ENCODE measurements around the gene SYTL2. TPM values are rescaled to one million over a fixed set of nuclear protein-coding genes. Genes with fewer than 3 reads are reported as not detected.

Gene SYTL2
- polyA plus RNA-seq, 1 experiment: 43.5 TPM

DNA sequence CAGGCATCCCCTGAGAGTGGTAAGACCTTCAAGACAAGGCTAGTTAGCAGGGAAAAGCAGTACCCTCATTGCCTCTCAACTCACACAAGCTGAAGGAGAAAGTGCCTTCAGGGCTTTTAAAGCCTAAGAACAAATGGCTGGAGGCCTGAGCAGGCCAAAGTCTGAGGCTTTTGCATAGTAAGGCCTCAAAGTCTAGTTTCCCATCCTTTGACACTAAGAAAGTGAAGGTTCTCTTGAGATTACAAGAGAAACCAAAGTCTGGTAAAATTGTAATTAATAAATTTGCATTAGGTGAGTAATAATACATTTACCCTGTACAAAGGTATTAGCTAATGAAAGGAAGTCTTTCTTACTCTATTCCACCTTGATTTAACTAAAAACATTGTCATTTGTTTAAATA is 78.0 kb downstream of the SYTL2 start:
- no peak for DNase-seq (ENCODE audit: low read depth)
- Histone ChIP-seq H3K27me3 (ENCODE audit: control insufficient read depth, insufficient read depth, low read length) (no peaks in the 10 kb centered on the region), H3K4me3 (ENCODE audit: low read depth, low read length) (no peak overlapping the region), H3K36me3 (ENCODE audit: control insufficient read depth, insufficient read depth, low read length) (no peaks in the 10 kb centered on the region)
- CTCF ChIA-PET: no interaction called here
- POLR2A ChIA-PET: no interaction called here
- TF ChIP-seq, protein P1, sequence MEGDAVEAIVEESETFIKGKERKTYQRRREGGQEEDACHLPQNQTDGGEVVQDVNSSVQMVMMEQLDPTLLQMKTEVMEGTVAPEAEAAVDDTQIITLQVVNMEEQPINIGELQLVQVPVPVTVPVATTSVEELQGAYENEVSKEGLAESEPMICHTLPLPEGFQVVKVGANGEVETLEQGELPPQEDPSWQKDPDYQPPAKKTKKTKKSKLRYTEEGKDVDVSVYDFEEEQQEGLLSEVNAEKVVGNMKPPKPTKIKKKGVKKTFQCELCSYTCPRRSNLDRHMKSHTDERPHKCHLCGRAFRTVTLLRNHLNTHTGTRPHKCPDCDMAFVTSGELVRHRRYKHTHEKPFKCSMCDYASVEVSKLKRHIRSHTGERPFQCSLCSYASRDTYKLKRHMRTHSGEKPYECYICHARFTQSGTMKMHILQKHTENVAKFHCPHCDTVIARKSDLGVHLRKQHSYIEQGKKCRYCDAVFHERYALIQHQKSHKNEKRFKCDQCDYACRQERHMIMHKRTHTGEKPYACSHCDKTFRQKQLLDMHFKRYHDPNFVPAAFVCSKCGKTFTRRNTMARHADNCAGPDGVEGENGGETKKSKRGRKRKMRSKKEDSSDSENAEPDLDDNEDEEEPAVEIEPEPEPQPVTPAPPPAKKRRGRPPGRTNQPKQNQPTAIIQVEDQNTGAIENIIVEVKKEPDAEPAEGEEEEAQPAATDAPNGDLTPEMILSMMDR (IDR thresholded peaks at IDR 0.05; ENCODE audit: insufficient read depth, low read depth, low read length): no peak

DNA sequence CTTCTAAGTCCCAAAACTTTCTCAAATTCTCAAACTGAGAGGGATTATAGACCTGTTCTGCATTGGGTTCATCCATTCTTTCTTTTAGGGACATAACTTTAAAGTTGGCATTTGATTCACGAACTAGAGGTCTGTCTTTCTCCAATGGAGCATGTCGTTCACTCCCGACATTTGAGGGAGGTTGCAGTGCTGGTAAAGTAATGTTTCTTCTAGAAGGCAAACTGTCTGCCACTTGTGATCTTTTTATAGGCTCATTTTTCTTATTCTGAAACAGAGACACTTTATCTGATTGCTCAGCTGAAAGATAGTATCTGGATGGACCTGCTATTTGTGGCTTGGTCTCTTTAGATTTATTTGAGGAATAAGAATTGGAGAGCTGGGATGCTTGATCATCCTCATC is 84.6 kb downstream of the SYTL2 start:
- CTCF ChIA-PET: interaction anchor here (0.9 to 1.4 kb wide), 2 partner anchors 20 to 83 kb away, joined by 3 to 5 read pairs; no protein-coding TSS in a partner anchor
- POLR2A ChIA-PET: no interaction called here
- H3K36me3 ChIP-seq (ENCODE audit: control insufficient read depth, insufficient read depth, low read length): no peaks in the 10 kb centered on the region
- no peak overlapping the region for H3K4me3 ChIP-seq (ENCODE audit: low read depth, low read length)
- TF ChIP-seq, protein P1 (IDR thresholded peaks at IDR 0.05; ENCODE audit: insufficient read depth, low read depth, low read length): no peak
- no peaks in the 10 kb centered on the region for H3K27me3 ChIP-seq (ENCODE audit: control insufficient read depth, insufficient read depth, low read length)
- no peak for DNase-seq (ENCODE audit: low read depth)

DNA sequence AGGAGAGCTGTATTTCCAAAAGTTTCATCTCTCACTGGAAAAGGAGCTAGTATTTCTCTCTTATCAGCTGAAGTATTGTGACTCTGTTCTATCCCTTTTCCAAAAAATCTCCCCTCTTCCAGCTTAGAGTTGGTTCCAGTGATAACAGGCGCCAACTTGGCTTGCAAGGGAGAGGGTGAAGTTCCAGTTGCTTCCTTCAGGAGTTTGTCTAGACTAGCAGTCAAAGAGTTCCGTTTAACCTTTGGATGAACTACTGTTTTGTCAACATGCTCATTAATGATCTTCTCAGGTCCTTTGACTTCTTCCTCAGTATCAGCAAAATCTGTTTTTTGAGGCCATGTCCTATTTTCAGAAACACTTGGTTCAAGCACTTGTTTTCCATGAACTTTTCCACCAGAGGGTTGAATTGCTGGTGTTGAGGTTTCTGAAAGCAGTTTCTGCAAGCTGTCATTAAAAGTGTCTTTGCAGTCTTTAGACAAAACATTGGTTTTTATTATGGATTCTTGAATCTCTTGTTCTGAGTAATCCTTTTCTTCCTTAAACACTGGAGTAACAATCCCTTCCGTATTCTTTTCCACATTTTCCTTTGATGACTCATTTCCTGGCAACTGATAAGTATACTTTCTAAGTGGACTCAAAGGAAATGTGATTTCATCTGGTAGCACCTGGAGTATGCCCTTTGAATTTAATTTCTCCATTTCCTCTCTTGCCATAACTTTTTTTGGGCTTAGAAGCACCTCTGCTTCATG is 85.3 kb downstream of the SYTL2 start:
- POLR2A ChIA-PET: no interaction called here
- CTCF ChIA-PET: interaction anchor here (0.9 to 1.4 kb wide), 2 partner anchors 21 to 84 kb away, joined by 3 to 5 read pairs; no protein-coding TSS in a partner anchor
- Histone ChIP-seq H3K27me3 (ENCODE audit: control insufficient read depth, insufficient read depth, low read length) (no peaks in the 10 kb centered on the region), H3K36me3 (ENCODE audit: control insufficient read depth, insufficient read depth, low read length) (no peaks in the 10 kb centered on the region), H3K4me3 (ENCODE audit: low read depth, low read length) (no peak overlapping the region)
- DNase-seq (ENCODE audit: low read depth): peak; percentile 83
- TF ChIP-seq, protein P1 (IDR thresholded peaks at IDR 0.05; ENCODE audit: insufficient read depth, low read depth, low read length): no peak

DNA sequence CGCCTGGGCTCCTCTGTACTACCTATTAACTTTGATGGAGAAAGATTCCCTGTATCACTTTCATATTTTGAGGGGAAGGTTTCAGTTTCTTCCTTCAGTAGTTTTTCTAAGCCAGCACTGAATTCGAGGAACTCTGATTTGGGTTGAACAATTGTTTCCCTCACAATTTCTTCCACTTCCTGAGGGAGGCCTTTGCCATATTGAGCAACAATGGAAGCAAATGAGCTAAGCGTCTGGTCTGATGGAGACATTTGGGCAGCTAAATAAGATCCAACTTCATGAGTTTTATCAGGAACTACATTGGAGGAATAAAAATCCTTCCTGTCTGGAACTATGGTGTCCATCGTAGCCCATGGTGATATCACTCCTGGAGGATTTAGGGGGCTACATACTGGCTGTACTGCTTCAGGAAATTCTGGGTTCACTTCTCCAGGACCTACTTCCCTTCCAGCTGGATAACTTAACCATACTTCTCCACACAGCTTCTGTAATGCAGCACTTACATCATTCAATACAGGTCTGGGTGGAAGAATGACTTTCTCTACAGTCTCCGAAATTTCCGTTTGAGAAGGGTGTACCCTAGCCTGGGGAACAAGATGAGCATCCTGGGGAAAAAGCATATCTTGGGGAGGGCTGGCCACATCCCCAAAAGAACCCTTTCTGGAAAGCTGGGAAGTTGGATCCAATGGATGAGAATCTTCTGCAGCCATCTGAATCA is 86.0 kb downstream of the SYTL2 start:
- no peaks in the 10 kb centered on the region for H3K27me3 ChIP-seq (ENCODE audit: control insufficient read depth, insufficient read depth, low read length)
- no peaks in the 10 kb centered on the region for H3K36me3 ChIP-seq (ENCODE audit: control insufficient read depth, insufficient read depth, low read length)
- DNase-seq (ENCODE audit: low read depth): no peak
- POLR2A ChIA-PET: no interaction called here
- no peak overlapping the region for H3K4me3 ChIP-seq (ENCODE audit: low read depth, low read length)
- TF ChIP-seq, protein P1 (IDR thresholded peaks at IDR 0.05; ENCODE audit: insufficient read depth, low read depth, low read length): no peak
- CTCF ChIA-PET: no interaction called here

DNA sequence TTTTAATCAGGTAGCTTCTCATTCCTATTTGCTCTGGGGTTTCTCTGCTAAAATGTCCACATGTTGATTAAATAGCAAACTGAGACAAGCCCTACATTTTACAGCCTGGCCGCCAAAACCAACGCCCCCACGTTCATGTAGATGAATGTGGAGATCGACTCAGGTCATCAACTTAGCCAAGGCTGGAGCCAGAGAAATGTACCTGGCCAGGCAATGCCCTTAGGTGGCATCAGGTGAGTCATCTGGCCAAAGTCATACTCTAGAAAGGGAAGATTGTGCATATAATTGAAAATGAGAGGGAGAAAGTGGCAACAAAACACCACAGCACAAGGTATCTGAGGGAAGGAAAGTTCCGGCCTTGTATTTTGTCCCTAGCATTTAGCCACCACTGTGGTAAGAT is 87.9 kb downstream of the SYTL2 start:
- no peaks in the 10 kb centered on the region for H3K36me3 ChIP-seq (ENCODE audit: control insufficient read depth, insufficient read depth, low read length)
- H3K27me3 ChIP-seq (ENCODE audit: control insufficient read depth, insufficient read depth, low read length): no peaks in the 10 kb centered on the region
- CTCF ChIA-PET: no interaction called here
- POLR2A ChIA-PET: interaction anchor here (0.6 kb wide), 1 partner anchor 125 kb away, joined by 3 read pairs; no protein-coding TSS in a partner anchor
- no peak overlapping the region for H3K4me3 ChIP-seq (ENCODE audit: low read depth, low read length)
- no peak for DNase-seq (ENCODE audit: low read depth)
- TF ChIP-seq, protein P1 (IDR thresholded peaks at IDR 0.05; ENCODE audit: insufficient read depth, low read depth, low read length): no peak
